ENCODE data around the gene NPR3. TPM values are rescaled to one million over a fixed set of nuclear protein-coding genes. Genes with fewer than 3 reads are reported as not detected.

NPR3 gene
- total and polyA plus RNA-seq, 4 donors: 0.70 to 15.4 (median 2.2) TPM

DNA sequence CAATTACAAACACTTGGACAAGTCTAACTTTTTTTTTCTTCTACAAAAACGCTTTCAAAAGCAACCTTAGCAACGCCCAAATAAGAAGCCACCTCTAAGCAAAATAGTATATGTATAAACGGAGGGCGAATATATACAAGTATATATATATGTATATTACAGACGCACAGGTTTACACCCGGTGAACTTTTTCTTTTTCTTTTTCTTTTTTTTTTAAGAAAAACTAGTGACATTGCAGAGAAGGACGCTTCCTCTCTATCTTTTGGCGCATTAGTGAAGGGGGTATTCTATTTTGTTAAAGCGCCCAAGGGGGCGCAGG, 200 bp downstream of the NPR3 start:
- Histone ChIP-seq H3K4me1 (ENCODE audit: control insufficient read depth in 4 of 4, insufficient read depth in 4 of 4, low read length in 3 of 4) (peaks cover 13 to 47% (median 29%) of the 10 kb centered on the region in 4 donors), H3K27me3 (ENCODE audit: control insufficient read depth in 4 of 4, insufficient read depth in 4 of 4, low read length in 3 of 4) (peaks cover 0 to 6% (median 0%) of the 10 kb centered on the region in 4 donors), H3K27ac (ENCODE audit: low read depth in 1 of 2, low read length in 2 of 2) (peak overlapping the region in 1 of 2 donors; percentile 8), H3K9ac (ENCODE audit: low read depth in 1 of 2, low read length in 2 of 2) (no peak overlapping the region), H3K4me3 (ENCODE audit: low read depth in 1 of 3, low read length in 3 of 3) (peak overlapping the region in 2 of 3 donors; percentile 41 to 42), H3K36me3 (ENCODE audit: control insufficient read depth in 4 of 4, insufficient read depth in 3 of 4, low read depth in 1 of 4, low read length in 3 of 4) (no peaks in the 10 kb centered on the region), H3K9me3 (ENCODE audit: control insufficient read depth in 4 of 4, low read length in 3 of 4) (no peaks in the 10 kb centered on the region)
- no peak for DNase-seq (ENCODE audit: low spot score)
- TF ChIP-seq HNF4A (conservative IDR thresholded peaks at IDR 0.05) (no peak), NR2F2 (IDR thresholded peaks at IDR 0.05) (no peak), JUND (IDR thresholded peaks at IDR 0.05) (no peak), SP1 (IDR thresholded peaks at IDR 0.05) (no peak), HNF4G (IDR thresholded peaks at IDR 0.05) (no peak), GABPA (IDR thresholded peaks at IDR 0.05 in 1 of 2, conservative IDR thresholded peaks at IDR 0.05 in 1 of 2) (no peak), YY1 (IDR thresholded peaks at IDR 0.05) (no peak)
- TF ChIP-seq, protein P1, sequence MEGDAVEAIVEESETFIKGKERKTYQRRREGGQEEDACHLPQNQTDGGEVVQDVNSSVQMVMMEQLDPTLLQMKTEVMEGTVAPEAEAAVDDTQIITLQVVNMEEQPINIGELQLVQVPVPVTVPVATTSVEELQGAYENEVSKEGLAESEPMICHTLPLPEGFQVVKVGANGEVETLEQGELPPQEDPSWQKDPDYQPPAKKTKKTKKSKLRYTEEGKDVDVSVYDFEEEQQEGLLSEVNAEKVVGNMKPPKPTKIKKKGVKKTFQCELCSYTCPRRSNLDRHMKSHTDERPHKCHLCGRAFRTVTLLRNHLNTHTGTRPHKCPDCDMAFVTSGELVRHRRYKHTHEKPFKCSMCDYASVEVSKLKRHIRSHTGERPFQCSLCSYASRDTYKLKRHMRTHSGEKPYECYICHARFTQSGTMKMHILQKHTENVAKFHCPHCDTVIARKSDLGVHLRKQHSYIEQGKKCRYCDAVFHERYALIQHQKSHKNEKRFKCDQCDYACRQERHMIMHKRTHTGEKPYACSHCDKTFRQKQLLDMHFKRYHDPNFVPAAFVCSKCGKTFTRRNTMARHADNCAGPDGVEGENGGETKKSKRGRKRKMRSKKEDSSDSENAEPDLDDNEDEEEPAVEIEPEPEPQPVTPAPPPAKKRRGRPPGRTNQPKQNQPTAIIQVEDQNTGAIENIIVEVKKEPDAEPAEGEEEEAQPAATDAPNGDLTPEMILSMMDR (IDR thresholded peaks at IDR 0.05; ENCODE audit: low read depth, low read length, missing input control): no peak
- TF ChIP-seq, protein P2, sequence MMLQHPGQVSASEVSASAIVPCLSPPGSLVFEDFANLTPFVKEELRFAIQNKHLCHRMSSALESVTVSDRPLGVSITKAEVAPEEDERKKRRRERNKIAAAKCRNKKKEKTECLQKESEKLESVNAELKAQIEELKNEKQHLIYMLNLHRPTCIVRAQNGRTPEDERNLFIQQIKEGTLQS (IDR thresholded peaks at IDR 0.05): no peak
- TF ChIP-seq, protein P3, sequence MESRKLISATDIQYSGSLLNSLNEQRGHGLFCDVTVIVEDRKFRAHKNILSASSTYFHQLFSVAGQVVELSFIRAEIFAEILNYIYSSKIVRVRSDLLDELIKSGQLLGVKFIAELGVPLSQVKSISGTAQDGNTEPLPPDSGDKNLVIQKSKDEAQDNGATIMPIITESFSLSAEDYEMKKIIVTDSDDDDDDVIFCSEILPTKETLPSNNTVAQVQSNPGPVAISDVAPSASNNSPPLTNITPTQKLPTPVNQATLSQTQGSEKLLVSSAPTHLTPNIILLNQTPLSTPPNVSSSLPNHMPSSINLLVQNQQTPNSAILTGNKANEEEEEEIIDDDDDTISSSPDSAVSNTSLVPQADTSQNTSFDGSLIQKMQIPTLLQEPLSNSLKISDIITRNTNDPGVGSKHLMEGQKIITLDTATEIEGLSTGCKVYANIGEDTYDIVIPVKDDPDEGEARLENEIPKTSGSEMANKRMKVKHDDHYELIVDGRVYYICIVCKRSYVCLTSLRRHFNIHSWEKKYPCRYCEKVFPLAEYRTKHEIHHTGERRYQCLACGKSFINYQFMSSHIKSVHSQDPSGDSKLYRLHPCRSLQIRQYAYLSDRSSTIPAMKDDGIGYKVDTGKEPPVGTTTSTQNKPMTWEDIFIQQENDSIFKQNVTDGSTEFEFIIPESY (IDR thresholded peaks at IDR 0.05): no peak
- 2% methylated on average over 10 of the region's 10 CpGs for WGBS

DNA sequence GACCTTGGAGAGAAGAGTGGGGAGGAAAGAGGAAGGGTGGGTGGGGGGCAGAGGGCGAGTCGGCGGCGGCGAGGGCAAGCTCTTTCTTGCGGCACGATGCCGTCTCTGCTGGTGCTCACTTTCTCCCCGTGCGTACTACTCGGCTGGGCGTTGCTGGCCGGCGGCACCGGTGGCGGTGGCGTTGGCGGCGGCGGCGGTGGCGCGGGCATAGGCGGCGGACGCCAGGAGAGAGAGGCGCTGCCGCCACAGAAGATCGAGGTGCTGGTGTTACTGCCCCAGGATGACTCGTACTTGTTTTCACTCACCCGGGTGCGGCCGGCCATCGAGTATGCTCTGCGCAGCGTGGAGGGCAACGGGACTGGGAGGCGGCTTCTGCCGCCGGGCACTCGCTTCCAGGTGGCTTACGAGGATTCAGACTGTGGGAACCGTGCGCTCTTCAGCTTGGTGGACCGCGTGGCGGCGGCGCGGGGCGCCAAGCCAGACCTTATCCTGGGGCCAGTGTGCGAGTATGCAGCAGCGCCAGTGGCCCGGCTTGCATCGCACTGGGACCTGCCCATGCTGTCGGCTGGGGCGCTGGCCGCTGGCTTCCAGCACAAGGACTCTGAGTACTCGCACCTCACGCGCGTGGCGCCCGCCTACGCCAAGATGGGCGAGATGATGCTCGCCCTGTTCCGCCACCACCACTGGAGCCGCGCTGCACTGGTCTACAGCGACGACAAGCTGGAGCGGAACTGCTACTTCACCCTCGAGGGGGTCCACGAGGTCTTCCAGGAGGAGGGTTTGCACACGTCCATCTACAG, 760 bp downstream of the NPR3 start:
- no peaks in the 10 kb centered on the region for H3K36me3 ChIP-seq (ENCODE audit: control insufficient read depth in 4 of 4, insufficient read depth in 3 of 4, low read depth in 1 of 4, low read length in 3 of 4)
- H3K27ac ChIP-seq (ENCODE audit: low read depth in 1 of 2, low read length in 2 of 2): peak overlapping the region; percentile 8 to 44
- H3K4me1 ChIP-seq (ENCODE audit: control insufficient read depth in 4 of 4, insufficient read depth in 4 of 4, low read length in 3 of 4): peaks cover 13 to 47% (median 29%) of the 10 kb centered on the region in 4 donors
- no peak overlapping the region for H3K9ac ChIP-seq (ENCODE audit: low read depth in 1 of 2, low read length in 2 of 2)
- peaks cover 0 to 6% (median 0%) of the 10 kb centered on the region in 4 donors for H3K27me3 ChIP-seq (ENCODE audit: control insufficient read depth in 4 of 4, insufficient read depth in 4 of 4, low read length in 3 of 4)
- peak overlapping the region; percentile 37 to 64 (median 41) for H3K4me3 ChIP-seq (ENCODE audit: low read depth in 1 of 3, low read length in 3 of 3)
- TF ChIP-seq HNF4G (IDR thresholded peaks at IDR 0.05) (no peak), EGR1 (IDR thresholded peaks at IDR 0.05; ENCODE audit: low read depth in 2 of 2) (no peak)
- no peaks in the 10 kb centered on the region for H3K9me3 ChIP-seq (ENCODE audit: control insufficient read depth in 4 of 4, low read length in 3 of 4)
- WGBS: 3% methylated on average over 76 of the region's 76 CpGs
- no peak for DNase-seq (ENCODE audit: low spot score)

Measured in liver (tissue), 9 donors.